CD14-positive monocyte (primary cell): ENCODE measurements around the gene EML1. TPM values are rescaled to one million over a fixed set of nuclear protein-coding genes. Genes with fewer than 3 reads are reported as not detected.

ENCODE experiments used
- DNase-seq, 3 donors: peaks; one replicate each; pipeline ENCODE4 v3.0.0-alpha.2; 2011 to 2022
- H2AFZ ChIP-seq: 2 replicates; pipeline ENCODE4 v1.6.0; 2012; ENCODE audit warnings: mild to moderate bottlenecking, low read depth, low read length, inconsistent platforms; ENCODE audit not compliant: insufficient read depth, poor library complexity, severe bottlenecking
- H3K27ac ChIP-seq, 2 donors: 1 replicate in 1 of 2; 2 replicates in 1 of 2; pipeline ENCODE4 v1.5.1; 2012 to 2013; ENCODE audit warnings: low read length in 2 of 2, control low read depth in 1 of 2, inconsistent platforms in 1 of 2, low read depth in 1 of 2, mild to moderate bottlenecking in 1 of 2
- H3K27me3 ChIP-seq, 2 donors: one replicate each; pipeline versions ENCODE4 v1.6.0 to v1.6.1; 2011 to 2013; ENCODE audit warnings: low read length in 2 of 2; ENCODE audit not compliant: control insufficient read depth in 2 of 2, insufficient read depth in 2 of 2
- H3K36me3 ChIP-seq, 2 donors: replicated peaks in 1 of 2; 1 replicate in 1 of 2; 2 replicates in 1 of 2; pipeline versions ENCODE4 v1.5.1 to v1.6.1; 2012 to 2013; ENCODE audit warnings: low read length in 2 of 2, control low read depth in 1 of 2, inconsistent platforms in 1 of 2, mild to moderate bottlenecking in 1 of 2; ENCODE audit not compliant: insufficient read depth in 2 of 2, control insufficient read depth in 1 of 2
- H3K4me1 ChIP-seq, 2 donors: 1 replicate in 1 of 2; 2 replicates in 1 of 2; pipeline versions ENCODE4 v1.5.1 to v1.6.1; 2012 to 2013; ENCODE audit warnings: low read length in 2 of 2, control low read depth in 1 of 2, inconsistent platforms in 1 of 2, mild to moderate bottlenecking in 1 of 2, moderate library complexity in 1 of 2; ENCODE audit not compliant: insufficient read depth in 2 of 2, control insufficient read depth in 1 of 2
- H3K4me2 ChIP-seq: replicated peaks from 2 replicates; pipeline ENCODE3; 2012; ENCODE audit warnings: low read length, moderate library complexity, mild to moderate bottlenecking; ENCODE audit not compliant: poor library complexity, severe bottlenecking; ENCODE audit errors: extremely low read depth
- H3K4me3 ChIP-seq, 3 experiments: fragments of 200-600 bp in 1 of 3; sonication (generic) in 1 of 3; replicated peaks in 1 of 3; 1 replicate in 2 of 3; 2 replicates in 1 of 3; pipeline ENCODE4 v1.5.1; 2011 to 2013; ENCODE audit warnings: low read length in 3 of 3, mild to moderate bottlenecking in 3 of 3, control low read depth in 2 of 3, low read depth in 2 of 3, inconsistent platforms in 1 of 3, moderate library complexity in 1 of 3
- H3K79me2 ChIP-seq: 2 replicates; pipeline ENCODE4 v1.6.0; 2012; ENCODE audit warnings: mild to moderate bottlenecking, control low read depth, inconsistent platforms, low read length, moderate library complexity; ENCODE audit not compliant: insufficient read depth
- H3K9ac ChIP-seq: 2 replicates; pipeline ENCODE4 v1.6.0; 2017; ENCODE audit warnings: low read length, mild to moderate bottlenecking; ENCODE audit not compliant: insufficient read depth, poor library complexity, severe bottlenecking
- H3K9me3 ChIP-seq, 2 donors: replicated peaks in 1 of 2; 1 replicate in 1 of 2; 2 replicates in 1 of 2; pipeline versions ENCODE4 v1.5.1 to v1.6.1; 2012 to 2013; ENCODE audit warnings: low read length in 2 of 2, control low read depth in 1 of 2; ENCODE audit not compliant: control insufficient read depth in 1 of 2, insufficient read depth in 1 of 2
- H4K20me1 ChIP-seq: 2 replicates; pipeline ENCODE4 v1.6.0; 2012; ENCODE audit warnings: mild to moderate bottlenecking, low read length, control low read depth, moderate library complexity; ENCODE audit not compliant: insufficient read depth
- H3K27ac Mint-ChIP-seq, 7 donors: one replicate each; pipeline ENCODE4 v1.8.0; 2020; ENCODE audit warnings: mild to moderate bottlenecking in 7 of 7, mixed read lengths in 7 of 7, moderate library complexity in 6 of 7, inconsistent platforms in 2 of 7
- H3K27me3 Mint-ChIP-seq, 3 donors: one replicate each; pipeline ENCODE4 v1.8.0; 2021 to 2022; ENCODE audit warnings: low read depth in 3 of 3, mild to moderate bottlenecking in 3 of 3, mixed read lengths in 3 of 3, moderate library complexity in 3 of 3, inconsistent platforms in 1 of 3
- H3K36me3 Mint-ChIP-seq, 2 donors: one replicate each; pipeline ENCODE4 v1.8.0; 2020; ENCODE audit warnings: mixed read lengths in 2 of 2, inconsistent platforms in 1 of 2, mild to moderate bottlenecking in 1 of 2
- H3K4me1 Mint-ChIP-seq: one replicate; pipeline ENCODE4 v1.8.0; 2020; ENCODE audit warnings: mild to moderate bottlenecking, mixed read lengths
- H3K4me3 Mint-ChIP-seq, 2 donors: one replicate each; pipeline ENCODE4 v1.8.0; 2020; ENCODE audit warnings: mild to moderate bottlenecking in 2 of 2, mixed read lengths in 2 of 2, moderate library complexity in 1 of 2
- H3K9me3 Mint-ChIP-seq, 7 donors: one replicate each; pipeline ENCODE4 v1.8.0; 2020 to 2022; ENCODE audit warnings: mixed read lengths in 7 of 7, mild to moderate bottlenecking in 6 of 7, moderate library complexity in 6 of 7, inconsistent platforms in 2 of 7
- WGBS: methylation state at CpG from one replicate; pipeline ENCODE4 v1.1.5; 2013; ENCODE audit warnings: missing lambda C conversion rate; ENCODE audit not compliant: insufficient coverage; 5-methylcytosine and 5-hydroxymethylcytosine counted together
- intact Hi-C, 2 donors: fragments of 100-400 bp; cut with micrococcal nuclease; formaldehyde crosslinking; loops; one replicate each; pipeline versions ENCODE4 v1.15.0 to v1.15.1; 2023
- polyA plus RNA-seq, 3 donors: library from polyadenylated mRNA; depleted of rRNA in 1 of 3; unstranded in 2 of 3; stranded (reverse) in 1 of 3; fragments of 300-500 nt in 2 of 3; fragments of >200 nt in 1 of 3; fragmentation: Illumina TruSeq in 2 of 3; gene quantifications; 1 replicate in 2 of 3; 2 replicates in 1 of 3; pipeline ENCODE4 v1.2.3, GENCODE V29; 2012 to 2021
- TF ChIP-seq, protein P1 (sequence below): fragments of 200-600 bp; IDR thresholded peaks from one replicate; pipeline ENCODE4 v1.8.0; 2022; ENCODE audit warnings: antibody characterized with exemption, mild to moderate bottlenecking

EML1 gene
- polyA plus RNA-seq, 3 donors = not detected

DNA sequence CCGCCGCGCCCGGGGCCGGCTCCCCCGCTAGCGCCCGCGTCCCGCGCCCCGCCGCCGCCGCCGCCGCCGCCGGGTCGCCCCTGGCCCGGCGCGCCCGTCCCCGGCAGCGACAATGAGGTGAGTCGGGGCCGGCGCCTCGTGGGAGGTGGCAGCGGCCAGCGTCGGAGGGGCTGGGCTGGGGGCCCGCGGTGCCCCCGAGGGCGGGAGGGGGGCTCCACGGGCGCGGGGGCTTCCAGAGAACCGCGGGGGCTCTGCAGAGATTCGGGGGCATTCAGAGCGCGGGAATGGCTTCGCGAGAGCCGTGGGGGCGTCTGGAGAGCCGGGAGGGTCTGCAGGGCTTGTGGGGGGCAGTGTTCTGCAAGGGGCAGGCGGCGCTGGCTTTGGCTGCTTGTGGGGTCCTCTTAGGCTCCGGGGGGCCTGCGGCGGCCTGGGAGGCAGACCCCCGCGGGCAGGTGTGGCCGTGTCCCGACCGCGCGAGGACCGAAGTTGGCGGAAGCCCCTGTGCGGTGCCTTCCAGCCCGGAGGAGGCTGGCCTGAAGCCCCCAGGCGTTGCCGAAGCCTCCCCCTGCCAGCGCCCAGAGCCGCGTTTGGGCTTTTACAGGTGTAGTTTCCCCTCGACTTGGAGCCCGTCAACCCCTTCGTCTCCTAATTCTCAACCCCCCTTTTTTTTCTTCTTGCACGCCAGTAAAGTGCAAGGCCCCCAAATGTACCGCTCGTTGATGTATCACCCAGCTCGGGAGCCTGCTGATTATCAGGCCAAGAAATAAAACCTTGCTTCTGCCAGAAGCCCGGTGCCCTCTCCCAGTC is 178.9 kb downstream of the EML1 start:
- Mint-ChIP-seq H3K4me3 (peak overlapping the region; percentile 95 to 98), H3K36me3 (peaks cover 0 to 6% of the 10 kb centered on the region in 2 donors), H3K27me3 (peaks cover 23 to 44% (median 37%) of the 10 kb centered on the region in 3 donors), H3K4me1 (peaks cover 10% of the 10 kb centered on the region), H3K9me3 (peaks cover 0 to 11% (median 7%) of the 10 kb centered on the region in 7 donors), H3K27ac (peak overlapping the region in 2 of 7 donors; percentile 59 to 82)
- TF ChIP-seq, protein P1, sequence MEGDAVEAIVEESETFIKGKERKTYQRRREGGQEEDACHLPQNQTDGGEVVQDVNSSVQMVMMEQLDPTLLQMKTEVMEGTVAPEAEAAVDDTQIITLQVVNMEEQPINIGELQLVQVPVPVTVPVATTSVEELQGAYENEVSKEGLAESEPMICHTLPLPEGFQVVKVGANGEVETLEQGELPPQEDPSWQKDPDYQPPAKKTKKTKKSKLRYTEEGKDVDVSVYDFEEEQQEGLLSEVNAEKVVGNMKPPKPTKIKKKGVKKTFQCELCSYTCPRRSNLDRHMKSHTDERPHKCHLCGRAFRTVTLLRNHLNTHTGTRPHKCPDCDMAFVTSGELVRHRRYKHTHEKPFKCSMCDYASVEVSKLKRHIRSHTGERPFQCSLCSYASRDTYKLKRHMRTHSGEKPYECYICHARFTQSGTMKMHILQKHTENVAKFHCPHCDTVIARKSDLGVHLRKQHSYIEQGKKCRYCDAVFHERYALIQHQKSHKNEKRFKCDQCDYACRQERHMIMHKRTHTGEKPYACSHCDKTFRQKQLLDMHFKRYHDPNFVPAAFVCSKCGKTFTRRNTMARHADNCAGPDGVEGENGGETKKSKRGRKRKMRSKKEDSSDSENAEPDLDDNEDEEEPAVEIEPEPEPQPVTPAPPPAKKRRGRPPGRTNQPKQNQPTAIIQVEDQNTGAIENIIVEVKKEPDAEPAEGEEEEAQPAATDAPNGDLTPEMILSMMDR = no peak
- peaks cover 6 to 33% of the 10 kb centered on the region in 2 donors for H3K27me3 ChIP-seq
- H3K4me1 ChIP-seq = peaks cover 11 to 16% of the 10 kb centered on the region in 2 donors
- no peaks in the 10 kb centered on the region for H3K36me3 ChIP-seq
- under 1% methylated on average over 75 of the region's 79 CpGs for WGBS
- H3K9me3 ChIP-seq = peaks cover 0 to 6% of the 10 kb centered on the region in 2 donors
- no peak for DNase-seq
- peak overlapping the region; percentile 32 to 79 (median 77) for H3K4me3 ChIP-seq
- H3K79me2 ChIP-seq = no peaks in the 10 kb centered on the region
- no peaks in the 10 kb centered on the region for H4K20me1 ChIP-seq
- H3K9ac ChIP-seq = peak overlapping the region; percentile 50
- H3K27ac ChIP-seq = no peak overlapping the region
- peak overlapping the region; percentile 86 for H2AFZ ChIP-seq
- peak overlapping the region; percentile 94 for H3K4me2 ChIP-seq
- intact Hi-C loops = loop anchor here in 1 of 2 donors (5.0 kb wide), 1 partner anchor 290 kb away; the partner anchor contains the start of gene CYP46A1

GRCh38 chr14:99972748-99973466 is 179.7 kb downstream of the EML1 start:
- Histone ChIP-seq H3K27ac (no peak overlapping the region), H3K36me3 (no peaks in the 10 kb centered on the region), H3K79me2 (no peaks in the 10 kb centered on the region), H3K4me3 (peak overlapping the region; percentile 32 to 79 (median 77)), H3K4me2 (peak overlapping the region; percentile 94), H3K27me3 (peaks cover 6 to 33% of the 10 kb centered on the region in 2 donors), H2AFZ (peak overlapping the region; percentile 86), H4K20me1 (no peaks in the 10 kb centered on the region), H3K4me1 (peaks cover 11 to 16% of the 10 kb centered on the region in 2 donors), H3K9ac (peak overlapping the region; percentile 50), H3K9me3 (peaks cover 0 to 6% of the 10 kb centered on the region in 2 donors)
- 67% methylated on average over 3 of the region's 11 CpGs for WGBS
- Mint-ChIP-seq H3K27ac (peak overlapping the region in 2 of 7 donors; percentile 59 to 82), H3K9me3 (peaks cover 0 to 11% (median 7%) of the 10 kb centered on the region in 7 donors), H3K27me3 (peaks cover 26 to 44% (median 33%) of the 10 kb centered on the region in 3 donors), H3K36me3 (peaks cover 0 to 6% of the 10 kb centered on the region in 2 donors), H3K4me3 (peak overlapping the region; percentile 95 to 98), H3K4me1 (peaks cover 10% of the 10 kb centered on the region)
- intact Hi-C loops = loop anchor here in 1 of 2 donors (5.0 kb wide), 1 partner anchor 291 kb away; the partner anchor contains the start of gene CYP46A1
- DNase-seq = no peak
- TF ChIP-seq, protein P1 = no peak
